HepG2 (cell line): ENCODE data around the gene TYMP. TPM values are rescaled to one million over a fixed set of nuclear protein-coding genes. Genes with fewer than 3 reads are reported as not detected.

Experiments used
- ARID4A ChIP-seq: sonication (generic); formaldehyde crosslinking; IDR thresholded peaks from 2 replicates; pipeline ENCODE4 v1.5.0; 2020; ENCODE audit warnings: mild to moderate bottlenecking, missing genetic modification reagents, borderline replicate concordance
- CHD4 ChIP-seq: fragments of 200-600 bp; sonication (generic); IDR thresholded peaks from 2 replicates; pipeline ENCODE4 v1.7.0; 2017; ENCODE audit warnings: mild to moderate bottlenecking, low read length, borderline replicate concordance
- GATA4 ChIP-seq: sonication (generic); IDR thresholded peaks from 2 replicates; pipeline ENCODE4 v1.6.1; 2016; ENCODE audit warnings: antibody characterized with exemption, low read depth, borderline replicate concordance
- HNF4G ChIP-seq, 2 experiments: sonication (generic) in 1 of 2; formaldehyde crosslinking in 1 of 2; IDR thresholded peaks; 2 replicates each; pipeline versions ENCODE4 v1.4.0 to v1.6.1; 2011 to 2020; ENCODE audit warnings: borderline replicate concordance in 2 of 2, low read depth in 2 of 2, mild to moderate bottlenecking in 2 of 2, low read length in 1 of 2, missing genetic modification reagents in 1 of 2, moderate library complexity in 1 of 2
- KMT2A ChIP-seq: sonication (generic); formaldehyde crosslinking; IDR thresholded peaks from 2 replicates; pipeline ENCODE4 v1.4.0; 2020; ENCODE audit warnings: missing genetic modification reagents
- MAX ChIP-seq: IDR thresholded peaks from 2 replicates; pipeline ENCODE4 v1.6.1; 2012; ENCODE audit warnings: inconsistent platforms
- NCOA5 ChIP-seq: sonication (generic); formaldehyde crosslinking; IDR thresholded peaks from 2 replicates; pipeline ENCODE4 v1.4.0; 2020; ENCODE audit warnings: missing genetic modification reagents
- NFYB ChIP-seq: sonication (generic); formaldehyde crosslinking; IDR thresholded peaks from 2 replicates; pipeline ENCODE4 v1.4.0; 2020; ENCODE audit warnings: missing genetic modification reagents
- NR2F1 ChIP-seq, 2 experiments: fragments of 450-650 bp in 1 of 2; formaldehyde crosslinking in 1 of 2; IDR thresholded peaks; 2 replicates each; pipeline versions ENCODE4 v1.5.0 to v1.6.1; 2016 to 2020; ENCODE audit warnings: mild to moderate bottlenecking in 1 of 2, missing compliant biosample characterization in 1 of 2, missing genetic modification reagents in 1 of 2, moderate library complexity in 1 of 2
- PHF20 ChIP-seq: sonication (generic); formaldehyde crosslinking; IDR thresholded peaks from 2 replicates; pipeline ENCODE4 v1.5.0; 2020; ENCODE audit warnings: mild to moderate bottlenecking, missing genetic modification reagents
- RAD21 ChIP-seq: fragments of 450-650 bp; formaldehyde crosslinking; IDR thresholded peaks from 2 replicates; pipeline ENCODE4 v1.5.0; 2020; ENCODE audit warnings: mild to moderate bottlenecking
- REL ChIP-seq: sonication (generic); formaldehyde crosslinking; conservative IDR thresholded peaks from 2 replicates; pipeline ENCODE4 v1.8.0; 2022; ENCODE audit warnings: mild to moderate bottlenecking, missing genetic modification reagents, moderate library complexity
- SNAPC5 ChIP-seq: sonication (generic); formaldehyde crosslinking; IDR thresholded peaks from 2 replicates; pipeline ENCODE4 v1.8.1; 2023; ENCODE audit warnings: mild to moderate bottlenecking, missing genetic modification reagents, borderline replicate concordance
- STAG1 ChIP-seq: sonication (generic); formaldehyde crosslinking; IDR thresholded peaks from 2 replicates; pipeline ENCODE4 v1.4.0; 2020; ENCODE audit warnings: missing genetic modification reagents
- SYNCRIP ChIP-seq: fragments of 200-400 bp; formaldehyde crosslinking; IDR thresholded peaks from 2 replicates; pipeline ENCODE4 v1.6.1; 2018; ENCODE audit warnings: mild to moderate bottlenecking, low read depth, low read length; ENCODE audit not compliant: insufficient read depth
- TBX2 ChIP-seq: sonication (generic); formaldehyde crosslinking; IDR thresholded peaks from 2 replicates; pipeline ENCODE4 v1.5.0; 2020; ENCODE audit warnings: missing genetic modification reagents, mild to moderate bottlenecking, borderline replicate concordance
- UBTF ChIP-seq: sonication (generic); formaldehyde crosslinking; IDR thresholded peaks from 2 replicates; pipeline ENCODE4 v1.4.0; 2020; ENCODE audit warnings: mild to moderate bottlenecking, missing genetic modification reagents
- XRCC5 ChIP-seq: fragments of 200-400 bp; formaldehyde crosslinking; optimal IDR thresholded peaks from 2 replicates; pipeline ENCODE3; 2017; ENCODE audit warnings: mild to moderate bottlenecking, low read length
- ZMYM3 ChIP-seq: sonication (generic); formaldehyde crosslinking; IDR thresholded peaks from 2 replicates; pipeline ENCODE4 v1.5.1; 2020; ENCODE audit warnings: mild to moderate bottlenecking, missing genetic modification reagents
- ZNF263 ChIP-seq: sonication (generic); formaldehyde crosslinking; IDR thresholded peaks from 2 replicates; pipeline ENCODE4 v1.4.0; 2020; ENCODE audit warnings: missing genetic modification reagents
- ZNF292 ChIP-seq: sonication (generic); formaldehyde crosslinking; IDR thresholded peaks from 2 replicates; pipeline ENCODE4 v1.8.1; 2022; ENCODE audit warnings: mild to moderate bottlenecking, low read depth, missing genetic modification reagents, borderline replicate concordance
- ZNF777 ChIP-seq: sonication (generic); formaldehyde crosslinking; IDR thresholded peaks from 2 replicates; pipeline ENCODE4 v1.4.0; 2020; ENCODE audit warnings: missing genetic modification reagents
- ZSCAN9 ChIP-seq: IDR thresholded peaks from 2 replicates; pipeline ENCODE4 v1.6.1; 2016; ENCODE audit warnings: borderline replicate concordance
- polyA plus RNA-seq, 8 experiments: library from polyadenylated mRNA; depleted of rRNA in 3 of 8; stranded (reverse) in 7 of 8; unstranded in 1 of 8; fragments of >200 nt; fragmentation: Illumina TruSeq in 4 of 8; extraction: Trizol in 4 of 8; gene quantifications; 2 replicates each; pipeline versions ENCODE4 v1.2.1 to v1.2.3, GENCODE V29; 2011 to 2016; ENCODE audit warnings: low read depth in 4 of 8, missing spikeins in 1 of 8, mixed read lengths in 1 of 8; ENCODE audit not compliant: insufficient read depth in 1 of 8
- total RNA-seq, 5 experiments: library from RNA; depleted of rRNA; stranded (reverse); fragments of >200 nt; fragmentation: Illumina TruSeq; extraction: Trizol; gene quantifications; 2 replicates each; pipeline ENCODE4 v1.2.3, GENCODE V29; 2016; ENCODE audit warnings: low read depth in 1 of 5

The TYMP gene
- total and polyA plus RNA-seq, 2 of the 13 experiments (the other 11 are each of a cell fraction or from before 2014, with no cell fraction given) = 3.9 to 4.3 TPM

- TF ChIP-seq UBTF (CRISPR knock-in tag) = peak; percentile 24
- peak; percentile 43; the same call in 1 of the 2 replicates for TF ChIP-seq ZNF777 (CRISPR knock-in tag)
- TF ChIP-seq XRCC5 = peak; percentile 73
- peak; percentile 49; the same call in 1 of the 2 replicates for TF ChIP-seq TBX2 (CRISPR knock-in tag)
- TF ChIP-seq MAX = peak; percentile 29; the same call in 1 of the 2 replicates
- TF ChIP-seq ZSCAN9 (CRISPR knock-in tag) = no peak
- peak; percentile 81 for TF ChIP-seq STAG1 (CRISPR knock-in tag)
- no peak for TF ChIP-seq REL
- TF ChIP-seq NR2F1 (CRISPR knock-in tag; IDR thresholded peaks at IDR 0.05) = peak in 1 of 2 experiments; percentile 34; a peak in 2 of 4 replicates
- TF ChIP-seq SYNCRIP = no peak
- 0 out of 2 replicates have a peak, but pooled peaks have one; percentile 48 for TF ChIP-seq NFYB (CRISPR knock-in tag)
- no peak for TF ChIP-seq GATA4
- no peak for TF ChIP-seq PHF20 (CRISPR knock-in tag)
- TF ChIP-seq KMT2A (CRISPR knock-in tag) = no peak
- TF ChIP-seq NCOA5 (CRISPR knock-in tag) = no peak
- TF ChIP-seq ZNF263 (CRISPR knock-in tag) = peak; percentile 40
- TF ChIP-seq ARID4A (CRISPR knock-in tag) = peak; percentile 66; the same call in 1 of the 2 replicates
- TF ChIP-seq ZNF292 (CRISPR knock-in tag) = no peak
- TF ChIP-seq RAD21 (CRISPR knock-in tag) = peak; percentile 55
- 0 out of 2 replicates have a peak, but pooled peaks have one; percentile 31 for TF ChIP-seq CHD4
- 0 out of 2 replicates have a peak, but pooled peaks have one; percentile 33 for TF ChIP-seq SNAPC5 (CRISPR knock-in tag)
- no peak for TF ChIP-seq HNF4G (IDR thresholded peaks at IDR 0.05; ENCODE audit: borderline replicate concordance, low read depth, low read length)
- TF ChIP-seq HNF4G (CRISPR knock-in tag; IDR thresholded peaks at IDR 0.05; ENCODE audit: borderline replicate concordance, low read depth) = 0 out of 2 replicates have a peak, but pooled peaks have one; percentile 30
- peak; percentile 23; the same call in 1 of the 2 replicates for TF ChIP-seq ZMYM3 (CRISPR knock-in tag)
Measured at GRCh38 chr22:50498322-50498890, 31.4 kb downstream of the TYMP start (continued).
